ENCODE data around the gene TMEM181.

TMEM181 gene

GRCh38 chr6:158663625-158664165 lies 103.8 kb downstream of the TMEM181 start:
- Histone ChIP-seq H2AFZ (ENCODE audit: low read depth, low read length) (no peak overlapping the region), H4K20me1 (ENCODE audit: insufficient read depth, low read length) (no peaks in the 10 kb centered on the region), H3K9me3 (ENCODE audit: insufficient read depth, low read length) (no peaks in the 10 kb centered on the region), H3K4me3 (ENCODE audit: low read length) (no peak overlapping the region), H3K27ac (ENCODE audit: low read length) (no peak overlapping the region), H3K27me3 (ENCODE audit: low read depth, low read length) (0 out of 2 replicates have a peak, but pooled peaks cover 3% of the 10 kb centered on the region), H3K4me1 (ENCODE audit: low read length) (peaks cover 44% of the 10 kb centered on the region), H3K79me2 (ENCODE audit: low read length) (no peaks in the 10 kb centered on the region), H3K4me2 (ENCODE audit: low read length) (no peak overlapping the region), H3K36me3 (replicated peaks; ENCODE audit: low read depth, low read length) (no peaks in the 10 kb centered on the region), H3K9ac (ENCODE audit: low read length) (no peak overlapping the region)
- TF ChIP-seq CTCF (IDR thresholded peaks at IDR 0.05; ENCODE audit: low read depth, low read length) (no peak), EZH2phosphoT487 (IDR thresholded peaks at IDR 0.05; ENCODE audit: low read depth) (no peak)

- Histone ChIP-seq H3K9me3 (ENCODE audit: insufficient read depth, low read length) (no peaks in the 10 kb centered on the region), H3K4me1 (ENCODE audit: low read length) (peaks cover 53% of the 10 kb centered on the region), H3K36me3 (replicated peaks; ENCODE audit: low read depth, low read length) (no peaks in the 10 kb centered on the region), H3K4me3 (ENCODE audit: low read length) (no peak overlapping the region), H3K27ac (ENCODE audit: low read length) (no peak overlapping the region), H3K9ac (ENCODE audit: low read length) (no peak overlapping the region), H3K4me2 (ENCODE audit: low read length) (no peak overlapping the region), H4K20me1 (ENCODE audit: insufficient read depth, low read length) (no peaks in the 10 kb centered on the region), H3K27me3 (ENCODE audit: low read depth, low read length) (0 out of 2 replicates have a peak, but pooled peaks cover 3% of the 10 kb centered on the region), H3K79me2 (ENCODE audit: low read length) (no peaks in the 10 kb centered on the region), H2AFZ (ENCODE audit: low read depth, low read length) (no peak overlapping the region)
- no peak for TF ChIP-seq CTCF (IDR thresholded peaks at IDR 0.05; ENCODE audit: low read depth, low read length)
- no peak for TF ChIP-seq EZH2phosphoT487 (IDR thresholded peaks at IDR 0.05; ENCODE audit: low read depth)
Measured at GRCh38 chr6:158665332-158665731, 105.4 kb downstream of the TMEM181 start.

- Histone ChIP-seq H3K9ac (ENCODE audit: low read length) (peak overlapping the region; percentile 75), H3K79me2 (ENCODE audit: low read length) (no peaks in the 10 kb centered on the region), H3K27ac (ENCODE audit: low read length) (peak overlapping the region; percentile 97), H4K20me1 (ENCODE audit: insufficient read depth, low read length) (no peaks in the 10 kb centered on the region), H3K36me3 (replicated peaks; ENCODE audit: low read depth, low read length) (no peaks in the 10 kb centered on the region), H3K27me3 (ENCODE audit: low read depth, low read length) (0 out of 2 replicates have a peak, but pooled peaks cover 3% of the 10 kb centered on the region), H3K4me2 (ENCODE audit: low read length) (peak overlapping the region; percentile 98), H3K4me3 (ENCODE audit: low read length) (peak overlapping the region; percentile 74), H2AFZ (ENCODE audit: low read depth, low read length) (peak overlapping the region; percentile 40; the same call in 1 of the 2 replicates), H3K4me1 (ENCODE audit: low read length) (peaks cover 40% of the 10 kb centered on the region), H3K9me3 (ENCODE audit: insufficient read depth, low read length) (no peaks in the 10 kb centered on the region)
- TF ChIP-seq EZH2phosphoT487 (IDR thresholded peaks at IDR 0.05; ENCODE audit: low read depth) (no peak), CTCF (IDR thresholded peaks at IDR 0.05; ENCODE audit: low read depth, low read length) (no peak)
Measured at GRCh38 chr6:158666628-158667359, 106.9 kb downstream of the TMEM181 start.

- H3K9me3 ChIP-seq (ENCODE audit: insufficient read depth, low read length) = no peaks in the 10 kb centered on the region
- H3K27ac ChIP-seq (ENCODE audit: low read length) = peak overlapping the region; percentile 97
- H4K20me1 ChIP-seq (ENCODE audit: insufficient read depth, low read length) = no peaks in the 10 kb centered on the region
- H2AFZ ChIP-seq (ENCODE audit: low read depth, low read length) = no peak overlapping the region
- no peaks in the 10 kb centered on the region for H3K36me3 ChIP-seq (replicated peaks; ENCODE audit: low read depth, low read length)
- H3K4me1 ChIP-seq (ENCODE audit: low read length) = peaks cover 40% of the 10 kb centered on the region
- H3K4me3 ChIP-seq (ENCODE audit: low read length) = peak overlapping the region; percentile 74
- H3K9ac ChIP-seq (ENCODE audit: low read length) = peak overlapping the region; percentile 75
- H3K27me3 ChIP-seq (ENCODE audit: low read depth, low read length) = 0 out of 2 replicates have a peak, but pooled peaks cover 3% of the 10 kb centered on the region
- H3K79me2 ChIP-seq (ENCODE audit: low read length) = no peaks in the 10 kb centered on the region
- H3K4me2 ChIP-seq (ENCODE audit: low read length) = peak overlapping the region; percentile 98
- TF ChIP-seq CTCF (IDR thresholded peaks at IDR 0.05; ENCODE audit: low read depth, low read length) = no peak
- no peak for TF ChIP-seq EZH2phosphoT487 (IDR thresholded peaks at IDR 0.05; ENCODE audit: low read depth)
Measured at GRCh38 chr6:158667360-158667981, 107.6 kb downstream of the TMEM181 start.

Data from OCI-LY3 (cell line).